Upper lobe of left lung (tissue), 4 donors: ENCODE measurements around the gene SPATA13.

ENCODE experiments used
- CTCF ChIP-seq, 6 experiments: fragments of 450-650 bp in 4 of 6; fragments of 200-600 bp in 2 of 6; sonication (generic) in 2 of 6; IDR thresholded peaks; one replicate each; pipeline ENCODE4 v1.5.1; 2016 to 2019; ENCODE audit warnings: antibody characterized with exemption in 6 of 6
- EP300 ChIP-seq, 4 donors: sonication (generic); formaldehyde crosslinking; IDR thresholded peaks; one replicate each; pipeline ENCODE4 v1.5.1; 2017; ENCODE audit warnings: antibody characterized with exemption in 4 of 4, control low read depth in 2 of 4

GRCh38 chr13:24356270-24356669 lies 195.8 kb downstream of the SPATA13 start:
- TF ChIP-seq EP300 (IDR thresholded peaks at IDR 0.05): no peak
- TF ChIP-seq CTCF (IDR thresholded peaks at IDR 0.05): no peak
